Fibroblast of the aortic adventitia (primary cell): ENCODE measurements around the gene SORBS1. TPM values are rescaled to one million over a fixed set of nuclear protein-coding genes. Genes with fewer than 3 reads are reported as not detected.

ENCODE experiments used
- DNase-seq: peaks from one replicate; pipeline ENCODE4 v3.0.0-alpha.2; 2010; ENCODE audit warnings: low read depth
- H3K4me3 ChIP-seq: 2 replicates; pipeline ENCODE4 v1.5.1; 2011; ENCODE audit warnings: low read depth, mild to moderate bottlenecking, control low read depth, low read length, moderate library complexity
- CTCF ChIP-seq: IDR thresholded peaks from 2 replicates; pipeline ENCODE4 v1.5.1; 2011; ENCODE audit warnings: mild to moderate bottlenecking, low read length, control low read depth, inconsistent platforms; ENCODE audit not compliant: insufficient read depth
- total RNA-seq: library from RNA; depleted of rRNA; stranded (reverse); fragments of >200 nt; gene quantifications from 2 replicates; pipeline ENCODE4 v1.2.3, GENCODE V29; 2012; ENCODE audit warnings: low replicate concordance

The SORBS1 gene
- total RNA-seq, 1 donor, result 0.36 TPM

GRCh38 chr10:95536894-95537541 is 24.2 kb downstream of the SORBS1 start:
- H3K4me3 ChIP-seq, result no peak overlapping the region
- no peak for DNase-seq
- TF ChIP-seq CTCF, result no peak

GRCh38 chr10:95536017-95536416 is 25.2 kb downstream of the SORBS1 start:
- no peak for TF ChIP-seq CTCF
- DNase-seq, result peak; percentile 8
- H3K4me3 ChIP-seq, result no peak overlapping the region

GRCh38 chr10:95535526-95535925 is 25.6 kb downstream of the SORBS1 start:
- DNase-seq, result no peak
- no peak for TF ChIP-seq CTCF

GRCh38 chr10:95533590-95533989 is 27.6 kb downstream of the SORBS1 start:
- no peak for TF ChIP-seq CTCF
- no peak for DNase-seq
- H3K4me3 ChIP-seq, result no peak overlapping the region

More at GRCh38 chr10:95535526-95535925, 25.6 kb downstream of the SORBS1 start:
- no peak overlapping the region for H3K4me3 ChIP-seq

- no peak overlapping the region for H3K4me3 ChIP-seq
- no peak for TF ChIP-seq CTCF
- no peak for DNase-seq
Observed at GRCh38 chr10:95532536-95532935, 28.6 kb downstream of the SORBS1 start.

GRCh38 chr10:95531994-95532399 is 29.2 kb downstream of the SORBS1 start:
- DNase-seq, result no peak
- H3K4me3 ChIP-seq, result no peak overlapping the region

More at GRCh38 chr10:95531994-95532399, 29.2 kb downstream of the SORBS1 start:
- TF ChIP-seq CTCF, result no peak
